GM12873 (cell line): Measurements from ENCODE around the gene IL17C.

Experiments
- TF ChIP-seq, protein P1 (sequence below): IDR thresholded peaks from 2 replicates; pipeline ENCODE4 v1.5.1; 2012; ENCODE audit warnings: low read depth, mild to moderate bottlenecking, moderate library complexity, low read length, control low read depth; ENCODE audit not compliant: insufficient read depth; ENCODE audit errors: missing control alignments

Gene IL17C

GRCh38 chr16:88678224-88678979, 40.0 kb downstream of the IL17C start:
- TF ChIP-seq, protein P1, sequence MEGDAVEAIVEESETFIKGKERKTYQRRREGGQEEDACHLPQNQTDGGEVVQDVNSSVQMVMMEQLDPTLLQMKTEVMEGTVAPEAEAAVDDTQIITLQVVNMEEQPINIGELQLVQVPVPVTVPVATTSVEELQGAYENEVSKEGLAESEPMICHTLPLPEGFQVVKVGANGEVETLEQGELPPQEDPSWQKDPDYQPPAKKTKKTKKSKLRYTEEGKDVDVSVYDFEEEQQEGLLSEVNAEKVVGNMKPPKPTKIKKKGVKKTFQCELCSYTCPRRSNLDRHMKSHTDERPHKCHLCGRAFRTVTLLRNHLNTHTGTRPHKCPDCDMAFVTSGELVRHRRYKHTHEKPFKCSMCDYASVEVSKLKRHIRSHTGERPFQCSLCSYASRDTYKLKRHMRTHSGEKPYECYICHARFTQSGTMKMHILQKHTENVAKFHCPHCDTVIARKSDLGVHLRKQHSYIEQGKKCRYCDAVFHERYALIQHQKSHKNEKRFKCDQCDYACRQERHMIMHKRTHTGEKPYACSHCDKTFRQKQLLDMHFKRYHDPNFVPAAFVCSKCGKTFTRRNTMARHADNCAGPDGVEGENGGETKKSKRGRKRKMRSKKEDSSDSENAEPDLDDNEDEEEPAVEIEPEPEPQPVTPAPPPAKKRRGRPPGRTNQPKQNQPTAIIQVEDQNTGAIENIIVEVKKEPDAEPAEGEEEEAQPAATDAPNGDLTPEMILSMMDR, result no peak

DNA sequence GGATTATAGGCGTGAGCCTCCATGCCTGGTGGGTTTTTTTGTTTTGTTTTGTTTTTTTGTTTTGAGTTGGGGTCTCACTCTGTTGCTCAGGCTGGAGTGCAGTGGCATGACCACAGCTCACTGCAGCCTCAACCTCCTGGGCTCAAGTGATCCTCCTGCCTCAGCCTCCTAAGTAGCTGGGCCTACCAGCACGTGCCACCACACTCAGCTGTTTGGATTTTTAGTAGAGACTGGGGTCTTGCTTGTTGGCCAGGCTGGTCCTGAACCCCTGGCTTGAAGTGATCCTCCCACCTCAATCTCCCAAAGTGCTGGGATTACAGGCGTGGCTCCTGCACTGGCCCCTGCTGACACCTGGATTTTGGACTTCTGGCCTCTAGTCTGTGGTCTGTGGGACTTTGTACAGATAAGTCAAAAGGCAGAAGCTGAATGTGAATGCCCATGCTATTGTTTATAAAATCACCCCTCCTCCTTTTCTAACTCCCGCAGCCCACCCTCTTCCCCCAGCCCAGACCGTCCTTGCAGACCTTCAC, 42.2 kb downstream of the IL17C start:
- TF ChIP-seq, protein P1, result no peak

DNA sequence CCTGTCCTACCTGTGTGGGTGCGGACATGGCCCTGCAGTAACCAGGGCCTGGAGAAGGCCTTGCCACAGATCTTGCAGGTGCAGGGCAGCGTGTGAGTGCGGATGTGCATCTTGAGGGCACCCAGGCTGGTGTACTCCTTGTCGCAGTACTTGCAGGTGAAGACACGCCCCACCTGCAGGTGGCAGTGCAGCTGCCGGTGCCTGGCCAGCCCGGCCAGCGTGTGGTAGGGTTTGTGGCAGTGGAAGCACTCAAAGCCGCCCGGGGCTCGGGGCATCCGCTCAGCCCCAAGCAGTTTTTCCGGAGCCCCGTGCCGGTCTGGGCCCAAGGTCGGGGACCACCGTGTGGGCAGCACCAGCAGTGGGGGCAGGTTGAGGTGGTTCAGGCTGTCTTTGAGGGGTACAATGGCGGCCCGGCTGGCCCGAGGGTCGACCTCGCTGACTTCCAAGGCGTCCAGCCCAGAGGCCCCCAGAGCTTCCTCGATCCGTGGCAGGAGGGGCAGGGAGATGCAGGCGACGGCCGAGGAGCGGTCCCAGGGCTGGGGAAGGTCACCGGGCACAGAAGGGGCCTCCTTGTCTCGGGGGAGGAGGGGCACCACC, 42.8 kb downstream of the IL17C start:
- TF ChIP-seq, protein P1, result peak; percentile 82

GRCh38 chr16:88681709-88682451, 43.5 kb downstream of the IL17C start:
- TF ChIP-seq, protein P1, result no peak

GRCh38 chr16:88684569-88685155, 46.3 kb downstream of the IL17C start:
- TF ChIP-seq, protein P1, result no peak

DNA sequence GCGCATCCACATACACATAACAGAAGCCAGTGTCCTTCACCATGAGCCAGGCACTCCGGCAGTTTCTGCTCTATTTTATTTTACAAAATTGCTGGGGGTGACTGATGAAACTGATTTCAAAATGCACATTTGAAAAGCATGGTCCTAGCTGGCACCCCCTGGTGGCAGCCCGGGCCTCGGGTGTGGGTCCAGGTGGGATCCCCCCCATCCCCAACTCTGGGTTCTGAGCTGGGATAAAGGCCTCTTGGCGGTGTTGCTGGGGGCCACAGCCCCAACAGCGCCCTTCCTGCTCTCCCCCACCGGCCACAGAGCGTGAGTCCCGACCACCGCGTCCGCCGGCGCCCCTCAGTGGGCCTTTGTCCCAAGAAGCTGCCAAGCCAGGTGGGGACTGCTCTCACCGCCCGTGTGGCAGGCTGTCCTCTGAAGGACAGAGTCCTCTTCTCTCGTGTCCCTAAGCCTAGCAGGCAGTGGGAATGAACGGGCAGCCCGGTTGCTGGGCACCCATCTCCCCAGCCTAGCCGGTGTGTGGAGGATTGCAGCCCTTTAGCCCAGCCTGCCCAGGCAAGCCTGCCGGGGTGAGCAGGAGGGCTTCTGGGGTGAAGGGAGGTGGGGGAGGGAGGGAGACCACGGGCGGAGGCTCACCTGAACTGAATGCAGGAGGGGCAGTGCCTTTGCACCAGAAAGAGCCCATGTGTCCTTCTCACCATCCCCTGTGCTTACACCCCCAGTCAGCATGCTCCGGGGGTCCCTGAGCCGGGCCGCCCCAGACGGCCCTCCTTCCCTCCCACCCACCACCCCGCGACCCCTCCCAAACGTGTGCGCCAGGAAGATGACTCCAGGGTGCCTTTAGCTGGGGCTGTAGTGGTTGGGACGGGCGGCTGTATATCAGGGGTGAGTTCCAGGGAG, 47.0 kb downstream of the IL17C start:
- TF ChIP-seq, protein P1, result peak; percentile 73
